K562 (cell line): ENCODE results near the gene ATP5F1D.

Experiments
- CTCF ChIP-seq, 3 experiments: IDR thresholded peaks in 2 of 3; conservative IDR thresholded peaks in 1 of 3; 2 replicates each; pipeline ENCODE4 v1.5.1; 2011 to 2012; ENCODE audit warnings: low read length in 3 of 3, mild to moderate bottlenecking in 3 of 3, control low read depth in 2 of 3, improper control_type of control experiment in 1 of 3, inconsistent platforms in 1 of 3, low read depth in 1 of 3, mixed read lengths in 1 of 3, moderate library complexity in 1 of 3; ENCODE audit not compliant: insufficient read depth in 2 of 3
- ID3 ChIP-seq, 2 experiments: fragments of 250-450 bp in 1 of 2; fragments of 450-650 bp in 1 of 2; sonication (Bioruptor Pico) in 1 of 2; IDR thresholded peaks; 2 replicates each; pipeline versions ENCODE4 v1.6.1 to v1.8.0; 2016 to 2021; ENCODE audit warnings: mild to moderate bottlenecking in 2 of 2, moderate library complexity in 2 of 2, missing compliant biosample characterization in 1 of 2, missing genetic modification characterization in 1 of 2
- MAX ChIP-seq: sonication (generic); formaldehyde crosslinking; IDR thresholded peaks from 2 replicates; pipeline ENCODE4 v1.9.0; 2022; ENCODE audit warnings: mild to moderate bottlenecking, missing genetic modification reagents
- MCM2 ChIP-seq: fragments of 450-650 bp; IDR thresholded peaks from 2 replicates; pipeline ENCODE4 v1.6.1; 2017; ENCODE audit warnings: low read depth, mild to moderate bottlenecking
- MXD1 ChIP-seq: fragments of 250-450 bp; sonication (Bioruptor Pico); IDR thresholded peaks from 2 replicates; pipeline ENCODE4 v1.8.0; 2021; ENCODE audit warnings: borderline replicate concordance, mild to moderate bottlenecking, moderate library complexity; ENCODE audit not compliant: poor library complexity, severe bottlenecking
- MYNN ChIP-seq, 2 experiments: sonication (generic); formaldehyde crosslinking in 1 of 2; IDR thresholded peaks; 2 replicates each; pipeline versions ENCODE4 v1.5.0 to v1.6.1; 2016 to 2020; ENCODE audit warnings: antibody characterized with exemption in 1 of 2, missing genetic modification reagents in 1 of 2
- POLR2A ChIP-seq: fragments of 450-650 bp; conservative IDR thresholded peaks from 2 replicates; pipeline ENCODE4 v1.6.1; 2016
- TRIM24 ChIP-seq, 2 experiments: fragments of 450-650 bp; IDR thresholded peaks; 2 replicates each; pipeline ENCODE4 v1.6.1; 2016
- U2AF2 ChIP-seq: fragments of 200-400 bp; formaldehyde crosslinking; optimal IDR thresholded peaks from 2 replicates; pipeline ENCODE3; 2017; ENCODE audit warnings: low read depth, mild to moderate bottlenecking, low read length
- ZNF23 ChIP-seq: fragments of 250-450 bp; sonication (Bioruptor Pico); IDR thresholded peaks from 2 replicates; pipeline ENCODE4 v1.4.0; 2020; ENCODE audit warnings: mild to moderate bottlenecking
- ZNF609 ChIP-seq: sonication (generic); formaldehyde crosslinking; IDR thresholded peaks from 2 replicates; pipeline ENCODE4 v1.8.1; 2023; ENCODE audit warnings: missing genetic modification reagents, mild to moderate bottlenecking, borderline replicate concordance
- ZNF75A ChIP-seq: fragments of 450-650 bp; formaldehyde crosslinking; IDR thresholded peaks from 2 replicates; pipeline ENCODE4 v1.4.0; 2020; ENCODE audit warnings: mild to moderate bottlenecking
- TF ChIP-seq, protein P1 (sequence below), 2 experiments: fragments of 450-650 bp; IDR thresholded peaks; 2 replicates each; pipeline ENCODE4 v1.6.1; 2016

DNA sequence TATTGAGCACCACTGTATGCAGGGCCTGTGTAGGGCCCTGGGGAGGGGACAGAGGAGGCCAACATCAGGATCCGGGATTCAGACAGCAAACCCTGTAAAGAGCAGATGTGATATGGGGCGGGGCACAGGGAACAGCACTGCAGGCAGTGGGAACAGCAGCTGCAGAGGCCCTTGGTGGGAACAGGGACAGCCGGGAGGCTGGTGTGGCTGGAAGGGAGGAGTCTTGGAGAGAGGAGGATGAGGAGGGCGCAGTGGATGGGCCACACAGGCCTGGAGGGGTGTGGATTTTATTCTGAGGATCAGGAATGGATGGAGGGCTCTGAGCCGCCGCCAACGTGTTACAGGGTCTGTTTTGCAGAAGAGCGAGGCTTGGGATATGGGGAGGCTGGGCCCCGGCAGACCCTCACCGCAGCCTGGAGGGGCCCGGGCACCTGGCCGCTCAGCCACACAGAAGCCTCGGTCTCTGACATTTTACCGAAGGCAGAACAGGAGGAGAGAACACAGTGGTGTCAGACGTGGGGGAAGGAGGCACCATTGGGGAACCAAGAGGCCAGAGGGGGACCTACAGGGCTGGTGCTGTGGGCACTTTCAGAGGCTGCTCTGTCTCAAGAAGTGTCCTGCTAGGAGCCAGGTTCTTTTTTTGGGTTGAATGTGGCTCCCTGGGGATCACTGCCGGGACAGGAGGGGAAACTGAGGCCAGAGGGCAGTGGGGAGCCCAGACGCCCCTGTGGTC lies 51.0 kb downstream of the ATP5F1D start:
- TF ChIP-seq ID3 (CRISPR knock-in tag; IDR thresholded peaks at IDR 0.05), result no peak
- TF ChIP-seq ID3 (tag; IDR thresholded peaks at IDR 0.05), result no peak
- TF ChIP-seq ZNF75A, result no peak
- no peak for TF ChIP-seq CTCF (IDR thresholded peaks at IDR 0.05 in 2 of 3, conservative IDR thresholded peaks at IDR 0.05 in 1 of 3; ENCODE audit: insufficient read depth in 2 of 3, low read depth in 1 of 3, low read length in 3 of 3)
- TF ChIP-seq MXD1 (CRISPR knock-in tag), result no peak
- no peak for TF ChIP-seq TRIM24 (IDR thresholded peaks at IDR 0.05)
- no peak for TF ChIP-seq ZNF609 (CRISPR knock-in tag)
- TF ChIP-seq POLR2A, result no peak
- TF ChIP-seq MAX, result no peak
- TF ChIP-seq, protein P1, sequence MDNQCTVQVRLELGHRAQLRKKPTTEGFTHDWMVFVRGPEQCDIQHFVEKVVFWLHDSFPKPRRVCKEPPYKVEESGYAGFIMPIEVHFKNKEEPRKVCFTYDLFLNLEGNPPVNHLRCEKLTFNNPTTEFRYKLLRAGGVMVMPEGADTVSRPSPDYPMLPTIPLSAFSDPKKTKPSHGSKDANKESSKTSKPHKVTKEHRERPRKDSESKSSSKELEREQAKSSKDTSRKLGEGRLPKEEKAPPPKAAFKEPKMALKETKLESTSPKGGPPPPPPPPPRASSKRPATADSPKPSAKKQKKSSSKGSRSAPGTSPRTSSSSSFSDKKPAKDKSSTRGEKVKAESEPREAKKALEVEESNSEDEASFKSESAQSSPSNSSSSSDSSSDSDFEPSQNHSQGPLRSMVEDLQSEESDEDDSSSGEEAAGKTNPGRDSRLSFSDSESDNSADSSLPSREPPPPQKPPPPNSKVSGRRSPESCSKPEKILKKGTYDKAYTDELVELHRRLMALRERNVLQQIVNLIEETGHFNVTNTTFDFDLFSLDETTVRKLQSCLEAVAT (IDR thresholded peaks at IDR 0.05), result no peak
- no peak for TF ChIP-seq MCM2
- no peak for TF ChIP-seq ZNF23
- no peak for TF ChIP-seq U2AF2
- TF ChIP-seq MYNN (IDR thresholded peaks at IDR 0.05), result no peak
- TF ChIP-seq MYNN (CRISPR knock-in tag; IDR thresholded peaks at IDR 0.05), result no peak
